ENCODE data around the gene MTHFSD.

DNA sequence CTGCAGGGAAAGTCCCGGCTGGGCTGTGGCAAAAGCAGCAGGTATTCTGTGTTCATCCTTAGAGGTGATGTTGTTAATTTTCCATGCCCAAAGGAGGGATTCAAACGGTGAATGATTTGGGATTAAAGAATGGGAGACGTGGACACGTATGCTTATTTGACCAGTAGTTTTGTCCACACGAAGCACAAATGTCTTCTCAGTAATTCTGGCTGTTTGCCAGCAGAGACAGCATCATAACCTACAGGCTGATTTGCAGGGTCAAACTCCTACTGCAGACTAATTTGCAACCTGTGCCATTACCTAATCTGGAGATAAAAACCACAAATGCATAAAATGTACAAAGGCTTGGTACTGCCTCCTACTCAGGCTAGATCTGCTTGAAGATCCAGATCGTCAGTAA is 14.1 kb downstream of the MTHFSD start:
- TF ChIP-seq, protein P1, sequence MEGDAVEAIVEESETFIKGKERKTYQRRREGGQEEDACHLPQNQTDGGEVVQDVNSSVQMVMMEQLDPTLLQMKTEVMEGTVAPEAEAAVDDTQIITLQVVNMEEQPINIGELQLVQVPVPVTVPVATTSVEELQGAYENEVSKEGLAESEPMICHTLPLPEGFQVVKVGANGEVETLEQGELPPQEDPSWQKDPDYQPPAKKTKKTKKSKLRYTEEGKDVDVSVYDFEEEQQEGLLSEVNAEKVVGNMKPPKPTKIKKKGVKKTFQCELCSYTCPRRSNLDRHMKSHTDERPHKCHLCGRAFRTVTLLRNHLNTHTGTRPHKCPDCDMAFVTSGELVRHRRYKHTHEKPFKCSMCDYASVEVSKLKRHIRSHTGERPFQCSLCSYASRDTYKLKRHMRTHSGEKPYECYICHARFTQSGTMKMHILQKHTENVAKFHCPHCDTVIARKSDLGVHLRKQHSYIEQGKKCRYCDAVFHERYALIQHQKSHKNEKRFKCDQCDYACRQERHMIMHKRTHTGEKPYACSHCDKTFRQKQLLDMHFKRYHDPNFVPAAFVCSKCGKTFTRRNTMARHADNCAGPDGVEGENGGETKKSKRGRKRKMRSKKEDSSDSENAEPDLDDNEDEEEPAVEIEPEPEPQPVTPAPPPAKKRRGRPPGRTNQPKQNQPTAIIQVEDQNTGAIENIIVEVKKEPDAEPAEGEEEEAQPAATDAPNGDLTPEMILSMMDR (IDR thresholded peaks at IDR 0.05): no peak
- TF ChIP-seq ZFX (IDR thresholded peaks at IDR 0.05; ENCODE audit: borderline replicate concordance): no peak

Measured in 22Rv1 (cell line).